ENCODE results near the gene ITPA.
"Not testable (repeated sequence)": the region's sequence is repeated elsewhere in the genome, so short reads cannot be mapped to it uniquely, and the experiment has no call there.

Gene ITPA

DNA sequence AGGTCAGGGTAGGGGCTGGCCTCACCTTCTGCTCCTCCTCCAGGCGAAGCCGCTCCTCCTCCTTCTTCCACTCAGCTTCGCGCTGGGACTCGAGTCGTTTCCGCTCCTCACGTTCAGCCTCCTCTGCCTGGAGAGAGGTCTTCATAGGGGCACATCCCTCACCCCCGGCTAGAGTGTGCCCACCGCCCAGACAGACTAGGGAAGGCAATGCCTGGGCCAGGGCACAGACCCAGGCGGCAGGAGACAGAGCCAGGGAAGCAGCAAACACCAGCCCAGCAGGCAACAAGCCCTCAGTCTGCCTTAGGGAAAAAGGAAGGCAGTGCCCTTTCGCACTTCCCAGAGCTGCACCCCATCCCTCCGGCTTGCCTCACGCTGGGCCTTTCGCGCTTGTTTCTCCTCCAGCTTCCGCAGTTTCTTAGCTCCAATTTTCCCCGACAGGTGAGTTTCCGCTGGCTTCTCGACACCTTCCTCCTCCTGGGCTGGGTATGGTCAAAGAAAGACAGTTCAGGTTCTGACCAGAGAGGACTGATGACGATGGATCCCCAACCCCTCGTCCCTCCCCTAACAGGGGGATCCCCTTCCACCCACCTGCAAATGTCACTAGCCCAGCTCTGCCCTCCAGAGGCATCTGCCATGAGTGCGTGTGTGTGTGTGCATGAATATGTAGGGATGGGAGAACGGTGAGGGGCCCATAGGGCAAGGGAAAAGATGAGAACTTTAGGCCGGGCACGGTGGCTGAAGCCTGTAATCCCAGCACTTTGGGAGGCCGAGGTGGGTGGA is 9.1 kb upstream of the ITPA start:
- DNase-seq (ENCODE audit: low read depth) = no peak

DNA sequence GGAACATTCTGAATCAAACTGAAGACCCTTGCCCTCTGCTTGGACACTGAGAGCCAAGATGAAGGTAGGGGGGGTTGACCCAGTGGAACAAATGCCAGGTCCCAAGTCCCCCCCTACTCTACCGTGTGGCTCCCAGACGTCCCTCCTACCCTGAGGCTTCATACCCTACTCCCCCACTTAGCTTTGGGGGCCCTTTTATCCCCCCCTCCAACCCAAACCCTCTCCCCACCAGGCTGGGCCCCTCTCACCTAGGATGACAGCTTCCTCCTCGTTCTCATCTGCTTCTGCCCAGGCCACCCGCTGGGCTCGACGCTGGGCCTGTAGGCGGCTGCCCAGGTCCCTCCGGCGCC is 6.4 kb upstream of the ITPA start:
- DNase-seq (ENCODE audit: low read depth) = no peak

DNA sequence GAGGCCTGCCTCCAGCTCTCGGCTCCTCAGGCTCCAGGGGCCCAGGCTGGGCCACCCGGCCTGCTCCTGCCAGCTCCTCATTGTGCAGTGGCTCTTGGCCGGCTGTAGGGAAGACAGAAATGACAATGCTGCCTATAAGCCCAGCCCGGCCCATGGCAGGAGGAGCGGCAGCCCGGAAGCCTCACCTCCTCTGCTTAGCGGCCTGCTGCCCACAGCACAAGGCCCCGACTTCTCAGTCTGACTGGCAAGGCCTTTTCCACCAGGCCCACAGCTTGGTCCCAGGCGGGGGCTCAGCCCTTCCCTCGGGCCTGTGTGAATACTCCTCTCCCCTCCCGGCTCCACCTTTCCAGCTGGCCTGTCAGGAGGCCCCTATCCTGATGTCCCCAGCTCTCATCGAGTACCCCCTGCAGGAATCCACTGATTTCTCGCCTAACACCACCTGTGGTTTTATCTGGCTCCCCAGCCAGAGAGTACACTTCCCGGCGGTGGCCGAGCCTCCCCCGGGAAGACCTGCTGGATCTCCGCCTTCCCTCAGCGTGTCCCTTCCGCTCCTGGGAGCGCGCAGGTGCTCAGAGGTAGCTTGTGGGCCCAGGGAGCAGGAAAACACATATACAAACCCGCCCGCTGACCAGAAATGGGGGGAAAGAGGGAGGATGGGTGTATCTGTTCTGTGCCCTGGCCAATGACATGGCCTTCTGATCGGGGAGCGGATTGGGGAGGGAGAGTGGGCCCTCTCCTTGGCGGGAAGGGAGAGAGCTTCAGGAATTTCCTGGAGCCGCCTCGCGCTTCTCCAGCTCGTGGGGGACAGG is 5.8 kb upstream of the ITPA start:
- no peak for DNase-seq (ENCODE audit: low read depth)

DNA sequence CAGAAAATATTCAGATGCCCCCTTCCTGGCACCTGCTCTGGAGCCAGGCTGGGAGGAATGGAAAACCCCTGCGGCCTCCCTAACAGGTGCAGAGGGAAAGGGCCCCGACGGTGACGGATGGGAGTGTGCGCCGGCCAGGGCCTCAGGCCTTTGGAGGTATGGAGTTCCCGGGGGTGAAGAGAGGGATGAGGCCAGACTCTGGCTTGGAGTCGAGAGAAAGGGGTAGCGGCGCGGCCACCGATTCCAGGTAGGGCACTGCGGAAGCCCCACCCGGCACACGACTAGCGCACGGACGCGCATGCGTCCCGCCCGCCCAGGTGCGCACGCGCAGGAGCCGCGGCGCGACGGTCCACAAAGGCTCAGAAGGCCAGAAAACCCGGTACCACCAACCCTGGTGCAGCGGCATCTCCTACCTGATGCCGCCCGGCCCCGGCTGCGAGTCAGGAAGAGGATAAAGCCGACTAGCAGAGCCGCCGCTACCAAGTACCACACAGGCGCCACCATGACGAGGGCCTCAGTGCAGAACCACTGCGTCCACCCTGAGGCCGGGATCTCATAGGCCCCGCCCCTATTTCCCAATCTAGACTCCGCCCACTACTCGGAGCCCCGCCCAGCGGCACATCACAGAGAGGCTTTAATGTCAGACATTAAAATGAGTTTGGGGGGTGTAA is 5.0 kb upstream of the ITPA start, which contains the start of gene DDRGK1:
Gene DDRGK1 (minus strand): TSS at position 559 of the 671 bp plus-strand sequence. CDS start 55 bp downstream, at position 504.
- DNase-seq (ENCODE audit: low read depth) = peak; percentile 88

DNA sequence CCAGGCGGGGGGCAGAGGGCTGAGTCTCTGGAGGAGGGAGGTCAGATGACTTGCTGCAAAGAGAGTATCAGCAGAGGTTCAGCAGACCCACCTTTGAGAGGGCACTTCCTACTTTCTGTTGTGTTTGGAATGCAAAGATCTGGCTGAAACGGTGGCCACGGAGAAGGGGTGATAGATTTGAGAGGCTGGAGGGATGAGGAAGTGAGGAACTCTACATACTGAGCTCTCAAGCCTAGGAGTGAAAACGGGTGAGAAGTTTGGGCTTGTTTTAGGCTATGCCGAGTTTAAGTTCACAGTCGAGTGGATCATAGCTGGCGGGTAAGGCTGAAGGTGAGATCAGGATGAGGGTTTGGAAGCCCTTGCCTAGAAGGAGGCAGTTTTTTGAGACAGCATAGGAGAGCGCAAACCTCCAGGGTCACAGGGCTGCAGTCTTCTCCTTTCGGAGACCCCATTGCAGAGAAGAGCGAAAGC is 477 bp upstream of the ITPA start:
- DNase-seq (ENCODE audit: low read depth) = no peak

DNA sequence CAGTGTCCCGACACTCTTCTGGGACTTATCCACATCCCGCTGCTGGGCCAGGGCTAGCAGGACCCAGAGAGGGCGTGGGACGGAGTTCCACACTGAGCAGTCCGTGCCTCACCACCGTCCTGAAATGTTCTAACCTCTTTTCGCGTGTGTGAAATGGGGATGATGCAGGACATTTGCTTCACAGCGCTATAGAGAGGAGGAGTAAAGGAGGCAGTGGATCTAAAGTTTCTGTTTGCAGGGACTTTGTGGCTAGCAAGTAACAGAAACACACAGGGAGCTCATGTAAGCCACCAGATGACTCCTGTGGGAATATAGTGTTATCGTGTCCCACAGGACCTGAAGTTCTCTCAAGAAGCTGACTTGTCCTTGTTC is 634 bp downstream of the ITPA start:
- no peak for DNase-seq (ENCODE audit: low read depth)

DNA sequence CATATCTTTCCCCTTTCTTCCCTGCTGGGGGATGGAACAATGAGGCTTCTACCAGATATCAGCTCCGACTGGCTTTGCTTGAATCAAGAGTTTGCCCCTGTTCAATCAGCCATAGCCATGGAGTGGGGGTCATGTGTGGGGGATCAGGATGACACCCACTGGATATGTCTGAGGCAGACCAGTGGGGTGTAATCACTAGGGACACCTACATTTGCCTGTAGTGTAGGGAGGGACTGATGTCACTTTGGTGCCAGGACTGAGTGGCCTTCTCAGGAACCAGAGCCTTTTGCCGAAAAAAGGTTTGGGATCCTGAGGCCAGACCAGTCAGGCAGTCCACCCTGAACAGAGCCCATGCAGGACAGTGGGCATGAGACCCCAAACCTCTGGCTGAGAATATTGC is 1.0 kb downstream of the ITPA start:
- no peak for DNase-seq (ENCODE audit: low read depth)

DNA sequence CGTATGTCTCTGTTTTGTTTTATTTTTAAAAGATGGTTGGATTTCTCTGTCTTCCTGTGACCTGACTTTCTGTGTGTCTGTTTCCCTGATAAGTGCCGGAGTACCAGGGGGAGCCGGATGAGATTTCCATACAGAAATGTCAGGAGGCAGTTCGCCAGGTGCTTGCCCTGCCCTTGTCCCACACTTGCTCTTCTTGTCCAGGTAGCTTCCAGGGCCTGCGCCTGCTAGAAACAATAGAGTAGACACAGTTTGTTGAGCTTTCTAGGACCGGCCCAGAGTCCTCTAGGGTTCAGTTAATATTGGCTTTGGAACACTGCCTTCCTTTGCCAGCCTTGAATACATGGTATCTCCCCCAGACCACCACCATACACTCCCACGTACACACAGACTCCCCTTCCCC is 3.9 kb downstream of the ITPA start:
- no peak for DNase-seq (ENCODE audit: low read depth)

DNA sequence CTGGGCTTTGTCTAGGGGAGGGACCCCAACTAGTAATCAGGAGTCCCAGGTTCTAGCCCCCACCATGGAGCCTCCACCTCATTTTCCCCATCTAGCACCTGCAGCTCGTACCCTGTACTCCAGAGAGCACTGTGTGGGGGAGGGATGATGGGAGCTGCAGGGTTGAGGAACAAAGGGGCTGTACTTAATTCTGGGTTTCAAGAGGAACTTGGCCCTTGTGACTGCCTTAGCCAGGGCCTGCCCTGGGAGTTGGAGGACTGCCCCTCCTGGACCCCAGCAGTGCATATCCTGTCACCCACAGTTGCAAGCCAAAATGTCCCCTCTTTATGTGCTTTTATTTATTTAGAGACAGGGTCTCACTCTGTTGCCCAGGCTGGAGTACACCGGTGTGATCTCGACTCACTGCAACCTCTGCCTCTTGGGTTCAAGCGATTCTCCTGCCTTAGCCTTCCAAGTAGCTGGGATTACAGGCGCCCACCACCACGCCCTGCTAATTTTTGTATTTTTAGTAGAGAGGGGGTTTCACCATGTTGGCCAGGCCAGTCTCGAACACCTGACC is 6.1 kb downstream of the ITPA start:
- not testable (repeated sequence) for DNase-seq (ENCODE audit: low read depth)

DNA sequence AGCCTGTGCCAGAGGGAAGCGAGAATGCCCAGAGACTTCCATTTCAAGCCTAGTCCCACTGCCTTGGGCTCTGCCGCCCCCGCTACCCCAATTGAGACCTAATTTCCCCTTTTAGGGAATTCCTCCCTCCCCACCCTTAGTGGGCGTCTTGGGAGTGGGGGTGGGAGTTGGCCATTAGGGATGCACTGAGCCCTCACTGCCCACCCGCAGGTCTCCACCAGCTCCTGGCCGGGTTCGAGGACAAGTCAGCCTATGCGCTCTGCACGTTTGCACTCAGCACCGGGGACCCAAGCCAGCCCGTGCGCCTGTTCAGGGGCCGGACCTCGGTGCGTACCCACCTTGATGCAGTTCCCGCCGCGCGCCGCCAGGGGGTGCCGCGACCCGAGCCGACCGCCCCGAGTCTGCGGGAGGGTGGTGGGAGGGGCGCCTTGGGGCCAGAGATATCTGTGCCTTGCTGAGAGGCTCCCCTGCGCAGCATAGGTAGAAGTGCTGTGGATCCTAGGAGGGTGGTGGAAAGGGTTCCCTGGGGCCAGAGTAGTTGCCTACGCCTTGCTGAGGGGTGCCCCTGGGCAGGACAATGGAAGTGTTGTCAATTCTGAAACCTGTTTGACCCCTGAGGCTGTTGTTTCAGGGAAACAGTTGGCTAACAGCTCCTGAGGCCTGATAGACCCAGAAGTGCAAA is 9.2 kb downstream of the ITPA start:
- DNase-seq (ENCODE audit: low read depth) = peak; percentile 72

DNA sequence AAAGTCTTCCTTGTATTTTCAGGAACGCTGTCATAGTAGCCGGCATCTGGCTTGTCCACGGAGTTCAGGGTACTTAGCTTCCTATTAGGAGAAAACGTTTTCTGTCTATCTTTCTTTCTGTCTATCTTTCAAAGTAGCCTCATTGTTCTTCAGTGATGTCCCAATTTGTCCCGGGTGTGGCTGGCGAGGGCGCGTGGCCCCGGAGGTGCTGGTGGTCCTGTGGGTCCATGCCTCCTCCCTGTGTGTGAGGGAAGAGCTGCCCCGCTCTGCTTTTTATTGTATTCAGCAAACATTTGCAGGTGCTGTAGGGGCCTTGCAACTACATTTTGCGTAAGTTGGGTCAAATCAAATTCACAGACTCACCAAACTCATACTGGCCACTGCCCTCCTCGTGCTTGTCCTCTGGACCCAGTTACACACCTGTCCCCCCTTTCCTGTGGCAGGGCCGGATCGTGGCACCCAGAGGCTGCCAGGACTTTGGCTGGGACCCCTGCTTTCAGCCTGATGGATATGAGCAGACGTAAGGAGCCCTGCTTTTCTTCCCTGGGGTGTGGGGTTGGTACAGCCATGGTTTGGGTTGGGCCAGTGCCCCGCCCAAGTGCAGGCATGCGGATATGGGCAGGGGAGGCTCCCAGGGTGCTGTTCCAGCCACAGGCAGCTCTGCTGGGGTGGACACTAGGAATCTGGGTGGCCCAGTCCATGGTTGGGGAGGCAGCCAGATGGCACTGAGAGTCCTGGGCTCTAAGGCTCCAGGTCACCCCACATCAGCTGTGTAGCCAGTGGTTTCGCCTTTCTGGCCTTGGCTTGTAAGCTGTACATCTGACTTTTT is 12.3 kb downstream of the ITPA start:
- DNase-seq (ENCODE audit: low read depth) = no peak

DNA sequence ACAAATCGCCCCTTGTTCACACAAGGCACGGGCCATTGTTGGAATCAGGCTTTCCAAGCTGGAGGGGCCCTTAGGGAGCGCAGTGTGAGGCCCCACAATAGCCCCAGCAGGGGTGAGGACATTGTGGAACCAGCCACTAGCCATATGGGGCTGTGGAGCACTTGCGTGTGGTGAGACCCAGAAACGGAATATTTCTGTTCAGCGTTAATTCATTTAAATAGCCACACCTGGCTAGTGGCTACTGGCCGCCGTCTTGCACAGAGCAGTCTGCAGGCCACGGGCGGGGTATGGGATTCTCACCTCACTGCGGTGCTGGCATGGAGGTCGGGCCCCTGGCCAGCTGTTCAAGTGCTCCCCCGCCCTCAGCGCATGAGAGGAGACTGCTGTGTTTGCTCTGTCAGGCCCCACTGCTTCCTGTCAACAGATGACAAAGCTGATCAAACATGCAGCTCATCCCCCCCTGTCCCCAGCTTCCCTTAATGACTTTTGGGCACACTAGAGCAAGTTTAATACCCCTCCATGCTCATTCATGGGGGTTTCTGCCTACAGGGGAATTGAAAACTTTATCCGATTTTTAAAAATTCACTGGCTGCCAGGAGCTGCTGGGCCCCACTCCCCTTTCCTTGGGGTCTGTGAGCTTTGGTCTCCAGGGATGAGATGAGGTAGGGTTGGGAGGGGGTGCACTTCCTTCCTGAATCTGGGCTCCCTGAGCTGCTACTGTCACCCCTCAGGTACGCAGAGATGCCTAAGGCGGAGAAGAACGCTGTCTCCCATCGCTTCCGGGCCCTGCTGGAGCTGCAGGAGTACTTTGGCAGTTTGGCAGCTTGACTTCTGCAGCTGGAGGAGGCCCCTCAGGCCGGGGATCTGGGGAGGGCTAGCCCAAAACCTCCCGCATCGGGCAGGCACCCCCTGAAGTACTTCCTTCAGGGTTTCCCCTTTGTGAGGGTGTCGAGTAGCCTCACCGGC is 13.6 kb downstream of the ITPA start:
- no peak for DNase-seq (ENCODE audit: low read depth)

DNA sequence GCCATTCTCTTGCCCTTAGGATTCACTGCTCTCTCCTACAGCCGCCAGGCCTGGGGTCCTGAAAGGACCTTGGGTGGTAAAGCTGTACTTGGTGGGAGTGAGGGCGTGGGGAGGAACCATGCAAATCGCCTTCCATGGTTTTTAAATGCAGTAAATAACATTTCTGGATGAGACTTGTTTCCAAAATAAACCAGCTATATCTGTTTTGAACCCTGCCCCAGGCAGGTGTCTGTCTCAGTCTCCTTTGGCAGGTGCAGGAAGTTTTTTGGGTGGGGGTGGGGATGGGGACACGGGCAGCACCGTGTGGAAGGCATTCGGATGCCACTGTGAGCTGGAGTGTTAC is 14.3 kb downstream of the ITPA start:
- no peak for DNase-seq (ENCODE audit: low read depth)

DNA sequence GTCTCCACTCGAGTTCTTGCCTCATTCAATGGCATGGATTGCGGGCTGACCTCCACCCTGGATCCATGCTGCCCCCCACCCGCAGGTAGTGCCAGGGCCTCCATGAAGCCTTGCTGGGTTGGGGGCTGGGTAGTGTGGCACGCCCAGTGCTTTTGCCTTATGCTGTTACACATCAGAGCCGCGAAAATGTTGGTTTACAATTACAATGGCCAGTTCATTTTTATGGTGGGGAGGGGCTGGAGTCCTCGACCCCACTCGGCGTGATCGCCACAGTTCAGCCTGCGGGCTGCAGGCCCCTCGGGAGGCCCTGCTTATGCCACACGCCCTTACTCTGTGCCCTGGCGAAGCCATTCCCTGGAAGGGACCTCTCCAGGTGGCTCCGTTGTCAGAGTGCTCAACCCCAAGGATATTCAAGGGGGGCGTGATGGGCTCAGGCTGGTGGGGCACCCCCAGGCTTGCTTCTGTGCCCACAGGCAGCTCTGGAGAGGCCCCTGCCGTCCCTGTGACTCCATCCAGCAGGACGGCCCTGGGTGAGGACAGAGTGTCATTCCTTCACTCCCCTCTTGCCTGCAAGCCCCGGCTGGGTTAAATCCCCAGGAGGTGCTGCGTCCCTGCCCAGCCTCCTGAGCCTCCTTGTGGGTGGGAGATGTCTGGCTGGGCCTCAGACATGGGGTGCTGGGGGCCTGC is 14.8 kb downstream of the ITPA start:
- no peak for DNase-seq (ENCODE audit: low read depth)

DNA sequence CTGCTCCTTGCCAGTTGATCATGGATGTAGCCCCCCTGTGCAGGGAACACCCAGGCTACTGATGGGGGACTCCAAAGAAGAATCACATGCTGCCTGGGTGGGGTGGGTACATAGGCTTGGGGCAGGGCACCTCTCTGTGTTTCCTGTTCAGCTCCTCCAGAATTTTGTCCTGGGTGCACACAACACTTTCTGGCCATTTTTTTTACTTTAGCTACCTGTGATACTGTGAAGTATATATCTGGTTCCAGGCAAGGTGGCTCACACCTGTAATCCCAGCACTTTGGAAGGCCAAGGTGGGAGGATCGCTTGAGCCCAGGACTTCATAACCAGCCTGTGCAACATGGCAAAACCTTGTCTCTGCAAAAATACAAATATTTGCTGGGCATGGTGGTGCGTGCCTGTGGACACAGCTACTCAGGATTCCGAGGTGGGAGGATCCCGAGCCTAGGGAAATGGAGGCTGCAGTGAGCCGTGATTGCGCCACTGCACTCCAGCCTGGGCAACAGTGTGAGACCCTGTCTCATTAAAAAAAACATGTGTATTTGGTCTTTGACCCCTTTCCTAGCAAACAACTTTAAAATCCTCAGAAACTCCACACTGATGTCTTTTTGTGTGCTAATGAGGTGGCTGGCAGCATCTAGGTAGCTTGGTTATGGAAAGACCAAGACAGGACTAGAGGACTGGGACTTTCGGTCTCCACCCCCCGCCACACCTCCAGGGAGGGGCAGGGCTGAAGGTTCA is 15.6 kb downstream of the ITPA start:
- no peak for DNase-seq (ENCODE audit: low read depth)

DNA sequence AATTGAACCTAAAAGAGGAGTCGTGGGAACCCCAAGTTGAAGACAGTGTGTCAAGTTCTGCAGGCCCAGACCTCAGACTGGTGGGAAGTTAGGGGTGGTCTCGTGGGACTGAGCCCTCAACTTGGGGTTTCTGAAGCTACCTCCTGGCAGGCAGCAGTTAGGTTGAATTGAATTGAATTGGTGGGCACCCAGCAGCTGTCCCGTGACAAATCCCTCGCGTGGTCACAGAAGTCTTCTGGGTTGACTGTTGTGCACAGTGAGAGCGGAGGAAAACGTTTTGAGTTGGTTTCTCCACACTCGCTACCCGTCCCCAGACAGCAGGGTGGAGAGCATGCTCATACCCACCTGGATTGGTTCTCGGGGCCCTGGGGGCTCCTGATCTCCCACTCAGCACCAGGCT is 16.8 kb downstream of the ITPA start:
- DNase-seq (ENCODE audit: low read depth) = no peak

DNA sequence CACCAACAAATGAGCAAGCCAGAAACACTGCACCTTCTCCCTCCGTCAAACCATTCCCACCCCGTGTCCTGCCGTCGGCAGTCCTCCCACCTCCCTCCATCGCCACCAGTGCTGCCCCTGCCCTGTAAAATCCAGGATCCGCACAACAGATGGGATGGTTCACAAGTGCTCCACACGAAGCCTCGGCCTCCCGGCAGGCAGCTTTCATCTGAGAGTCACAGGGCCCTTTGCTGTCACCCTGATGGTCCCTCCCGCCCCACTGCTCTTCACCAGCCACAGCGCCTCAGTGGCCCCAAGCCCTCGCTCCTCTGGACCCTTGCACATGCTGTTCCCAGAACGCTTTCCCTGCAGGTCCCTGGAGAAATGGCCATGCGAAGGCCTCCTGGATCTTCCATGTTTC is 17.6 kb downstream of the ITPA start:
- DNase-seq (ENCODE audit: low read depth) = no peak

DNA sequence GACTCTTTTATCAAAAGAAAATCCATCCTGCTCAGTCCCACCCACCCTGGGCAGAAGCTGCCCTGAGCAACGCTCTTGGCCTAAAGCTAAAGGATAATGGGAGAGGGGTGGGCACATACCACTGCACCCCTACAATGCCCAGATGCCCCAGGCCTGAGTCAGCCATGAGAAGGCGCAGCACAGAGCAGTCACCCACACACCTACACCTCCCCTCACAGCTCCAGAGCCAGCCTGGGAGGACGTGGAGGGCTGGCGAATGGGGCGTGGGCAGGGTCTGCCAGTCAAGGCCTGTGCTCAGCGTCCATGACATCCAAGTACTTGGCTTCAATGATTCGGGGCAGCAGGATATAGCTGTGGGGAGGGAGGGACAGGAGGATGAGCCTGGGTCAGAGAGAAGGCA is 18.2 kb downstream of the ITPA start:
- no peak for DNase-seq (ENCODE audit: low read depth)
